Nucleus accumbens (tissue), 56 donors: Measurements from ENCODE around the gene PRXL2A.
A peak's percentile ranks its signal among the peaks of the same experiment; 100 is the strongest.
"Not testable (repeated sequence)": the region's sequence is repeated elsewhere in the genome, so short reads cannot be mapped to it uniquely, and the experiment has no call there.

Source experiments
- DNase-seq, 56 donors: peaks; one replicate each; lab custom pipeline; 2025; lab: John Stamatoyannopoulos, UW

The PRXL2A gene, protein sequence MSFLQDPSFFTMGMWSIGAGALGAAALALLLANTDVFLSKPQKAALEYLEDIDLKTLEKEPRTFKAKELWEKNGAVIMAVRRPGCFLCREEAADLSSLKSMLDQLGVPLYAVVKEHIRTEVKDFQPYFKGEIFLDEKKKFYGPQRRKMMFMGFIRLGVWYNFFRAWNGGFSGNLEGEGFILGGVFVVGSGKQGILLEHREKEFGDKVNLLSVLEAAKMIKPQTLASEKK

DNA sequence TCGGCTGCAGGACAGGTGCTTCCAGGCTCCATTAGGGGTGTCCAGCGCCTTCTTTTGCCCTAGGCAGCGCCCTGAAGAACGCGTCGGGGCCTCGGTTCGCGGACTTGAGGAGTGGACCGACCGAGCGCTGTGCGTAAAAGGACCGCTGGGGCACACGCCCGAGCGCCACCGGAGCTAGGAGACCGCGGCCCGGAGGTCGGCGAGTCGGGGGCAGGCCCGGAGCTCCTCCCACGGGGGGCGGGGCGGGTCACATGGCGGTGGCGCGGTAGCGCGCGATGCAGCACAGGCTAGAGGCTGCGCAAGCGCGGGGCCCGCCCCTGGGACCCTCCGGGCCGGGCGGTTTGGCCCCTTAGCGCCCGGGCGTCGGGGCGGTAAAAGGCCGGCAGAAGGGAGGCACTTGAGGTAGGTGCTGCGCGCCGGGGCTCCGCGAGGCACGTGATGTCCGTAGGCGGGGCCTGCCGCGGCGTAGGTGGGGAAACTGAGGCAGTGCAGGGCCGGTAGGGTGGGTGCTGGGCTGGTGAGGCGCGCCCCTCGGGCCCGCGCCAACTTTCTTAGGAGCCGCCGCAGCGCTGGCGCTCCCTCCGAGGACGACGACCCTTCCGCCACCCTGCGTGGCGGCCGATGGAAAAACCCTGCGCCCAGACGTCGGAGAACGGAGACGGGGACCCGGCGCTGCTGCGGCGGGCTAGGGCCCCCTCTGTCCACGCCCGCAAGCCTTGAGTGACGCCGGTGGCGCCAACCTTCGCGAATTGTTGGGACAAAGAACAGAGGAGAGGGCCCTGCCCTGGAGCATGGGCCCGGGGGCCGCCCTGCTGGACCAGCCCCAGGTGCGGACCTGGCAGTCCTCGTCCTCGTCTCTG, at the start of gene PRXL2A:
Gene PRXL2A (plus strand): TSS at position 310 of the 860 bp plus-strand sequence. CDS start 11,917 bp downstream, outside the sequence.
- DNase-seq, result peak in 53 of 56 donors; percentile 40 to 90 (median 72)

DNA sequence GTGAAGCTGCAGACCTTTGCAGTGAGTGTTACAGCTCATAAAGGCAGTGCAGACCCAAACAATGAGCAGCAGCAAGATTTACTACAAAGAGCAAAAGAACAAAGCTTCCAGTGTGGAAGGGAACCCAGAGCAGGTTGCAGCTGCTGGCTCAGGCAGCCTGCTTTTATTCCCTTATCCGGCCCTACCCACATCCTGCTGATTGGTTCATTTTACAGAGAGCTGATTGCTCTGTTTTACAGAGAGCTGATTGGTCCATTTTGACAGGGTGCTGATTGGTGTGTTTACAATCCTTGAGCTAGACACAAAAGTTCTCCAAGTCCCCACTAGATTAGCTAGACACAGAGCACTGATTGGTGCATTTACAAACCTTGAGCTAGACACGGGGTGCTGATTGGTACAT, 49.4 kb upstream of the PRXL2A start:
- not testable (repeated sequence) for DNase-seq

DNA sequence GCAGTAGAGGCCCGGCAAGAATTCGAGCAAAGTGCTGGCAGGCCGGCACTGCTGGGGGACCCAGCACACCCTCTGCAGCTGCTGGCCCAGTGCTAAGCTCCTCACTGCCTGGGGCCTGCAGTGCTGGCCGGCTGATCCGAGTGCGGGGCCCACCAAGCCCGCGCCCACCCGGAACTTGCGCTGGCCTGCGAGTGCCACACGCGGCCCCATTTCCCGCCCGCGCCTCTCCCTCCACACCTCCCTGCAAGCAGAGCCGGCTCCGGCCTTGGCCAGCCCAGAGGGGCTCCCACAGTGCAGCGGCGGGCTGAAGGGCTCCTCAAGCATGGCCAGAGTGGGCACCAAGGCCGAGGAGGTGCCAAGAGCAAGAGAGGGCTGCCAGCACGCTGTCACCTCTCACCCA, 48.7 kb upstream of the PRXL2A start:
- no peak for DNase-seq

DNA sequence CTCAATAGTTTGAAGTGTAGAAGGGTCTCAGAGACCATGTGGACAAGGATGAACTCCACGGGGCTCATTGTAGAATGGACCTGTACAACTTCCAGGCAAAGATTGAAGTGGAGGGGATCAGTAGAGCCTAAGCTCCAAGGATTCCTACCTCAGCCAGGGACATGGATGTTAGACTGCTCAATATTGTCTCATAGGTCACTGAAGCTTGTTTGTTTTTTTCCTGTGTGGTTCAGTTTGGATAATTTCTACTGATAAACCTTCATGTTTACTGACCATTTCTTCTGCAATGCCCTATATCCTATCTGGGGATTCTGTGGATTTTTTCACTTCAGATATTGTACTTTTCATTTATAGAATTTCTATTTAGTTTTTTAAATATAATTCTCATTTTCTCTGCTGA, 42.8 kb upstream of the PRXL2A start:
- DNase-seq, result no peak

DNA sequence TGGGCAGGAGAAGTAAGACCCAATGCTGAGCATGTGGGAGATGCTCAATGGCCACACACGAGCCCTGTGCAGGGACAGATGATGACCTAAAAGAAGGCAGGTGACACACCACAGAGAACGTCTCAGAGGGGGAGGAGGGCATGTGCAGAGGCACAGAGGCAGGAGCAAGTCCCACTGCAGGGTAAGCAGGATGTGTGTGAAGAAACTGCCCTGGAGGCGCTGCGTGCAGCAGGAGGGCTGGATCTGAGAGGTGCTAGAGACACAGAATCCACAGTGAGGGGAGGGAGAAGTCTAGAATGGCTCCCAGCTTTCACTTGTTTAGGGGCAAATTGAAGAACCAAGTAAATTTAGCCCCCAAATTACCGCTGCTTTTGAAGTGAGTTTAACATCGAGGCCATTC, 36.9 kb upstream of the PRXL2A start:
- no peak for DNase-seq

DNA sequence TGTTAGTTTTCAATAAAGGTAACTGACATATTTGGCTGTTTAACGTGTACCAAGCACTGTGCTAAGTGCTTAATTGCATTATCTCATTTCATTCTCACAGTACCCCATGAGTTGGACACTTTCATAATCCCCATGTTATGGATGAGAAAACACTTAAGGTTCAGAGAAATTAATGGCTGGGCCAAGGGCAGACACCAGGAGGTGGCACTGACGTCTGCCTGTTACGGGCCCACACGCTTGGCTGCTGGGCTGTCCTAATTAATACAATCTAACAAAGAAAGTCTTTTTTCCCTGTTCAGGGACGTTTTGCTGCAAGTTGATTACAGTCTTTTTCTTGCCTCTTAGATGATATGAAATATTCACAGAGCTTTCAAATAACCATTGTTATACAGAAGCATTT, 35.7 kb upstream of the PRXL2A start:
- DNase-seq, result peak in 6 of 56 donors; percentile 1 to 33 (median 18)

DNA sequence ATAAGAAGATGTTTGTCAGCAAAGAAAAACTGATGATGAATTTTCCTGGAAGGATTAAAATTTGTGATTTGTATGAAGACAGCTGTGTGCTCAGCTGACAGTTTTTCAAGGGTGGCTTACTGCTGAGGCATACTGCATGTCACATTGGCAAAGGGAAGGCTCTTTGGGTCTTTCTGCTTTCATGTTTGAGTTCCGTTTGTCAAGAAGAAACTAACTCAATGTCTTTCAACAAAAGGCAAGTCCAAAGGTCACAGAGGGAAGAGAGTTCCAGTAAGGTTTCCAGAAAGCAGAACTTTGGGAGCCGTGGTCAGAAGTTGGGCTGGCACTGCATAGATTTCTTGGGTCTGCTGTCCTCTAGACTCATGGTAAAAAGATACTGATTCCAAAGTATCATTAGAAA, 34.8 kb upstream of the PRXL2A start:
- no peak for DNase-seq

DNA sequence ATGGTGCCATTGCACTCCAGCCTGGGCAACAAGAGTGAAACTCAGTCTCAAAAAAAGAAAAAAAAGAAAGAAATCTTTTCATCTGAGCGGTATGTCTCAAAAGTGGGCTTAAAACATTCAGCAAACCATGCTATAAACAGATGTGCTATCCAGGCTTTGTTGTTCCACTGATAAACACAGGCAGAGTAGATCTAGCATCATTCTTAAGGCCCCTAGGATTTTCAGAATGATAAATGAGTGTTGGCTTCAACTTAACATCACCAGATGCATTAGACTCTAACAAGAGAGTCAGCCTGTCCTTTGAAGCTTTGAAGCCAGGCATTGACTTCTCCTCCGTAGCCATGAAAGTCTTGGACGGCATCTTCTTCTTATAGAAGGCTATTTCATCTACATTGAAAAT, 28.6 kb upstream of the PRXL2A start:
- DNase-seq, result no peak

DNA sequence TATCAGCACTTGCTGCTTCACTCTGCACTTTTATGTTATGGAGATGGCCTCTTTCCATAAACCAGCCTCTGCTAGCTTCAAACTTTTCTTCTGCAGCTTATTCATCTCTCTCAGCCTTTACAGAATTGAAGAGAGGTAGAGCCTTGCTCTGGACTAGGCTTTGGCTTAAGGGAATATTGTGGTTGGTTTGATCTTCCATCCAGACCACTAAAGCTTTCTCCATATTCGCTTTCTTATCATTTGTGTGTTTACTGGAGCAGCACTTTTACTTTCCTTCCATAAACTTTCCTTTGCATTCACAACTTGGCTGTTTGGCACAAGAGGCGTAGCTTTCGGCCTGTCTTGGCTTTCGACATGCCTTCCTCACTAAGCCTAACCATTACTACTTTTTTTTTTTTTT, 28.2 kb upstream of the PRXL2A start:
- DNase-seq, result no peak

DNA sequence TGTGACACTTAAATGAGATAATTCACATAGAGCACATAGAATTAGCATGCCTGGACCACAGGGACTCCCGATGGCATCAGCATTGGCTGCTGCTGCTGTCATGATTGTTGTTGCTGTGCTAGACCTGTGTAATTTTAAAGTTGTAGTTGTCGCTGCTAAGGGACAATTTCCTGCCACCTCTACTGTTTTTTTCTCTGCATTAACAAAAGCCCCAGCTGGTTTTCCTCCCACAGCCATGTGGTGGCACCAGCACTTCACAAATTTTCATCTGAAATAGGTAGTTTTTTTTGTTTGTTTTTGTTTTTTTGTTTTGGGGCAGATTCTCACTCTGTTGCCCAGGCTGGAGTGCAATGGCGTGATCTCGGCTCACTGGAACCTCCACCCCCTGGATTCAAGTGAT, 25.4 kb upstream of the PRXL2A start:
- DNase-seq, result peak in 11 of 56 donors; percentile 6 to 31 (median 14)

DNA sequence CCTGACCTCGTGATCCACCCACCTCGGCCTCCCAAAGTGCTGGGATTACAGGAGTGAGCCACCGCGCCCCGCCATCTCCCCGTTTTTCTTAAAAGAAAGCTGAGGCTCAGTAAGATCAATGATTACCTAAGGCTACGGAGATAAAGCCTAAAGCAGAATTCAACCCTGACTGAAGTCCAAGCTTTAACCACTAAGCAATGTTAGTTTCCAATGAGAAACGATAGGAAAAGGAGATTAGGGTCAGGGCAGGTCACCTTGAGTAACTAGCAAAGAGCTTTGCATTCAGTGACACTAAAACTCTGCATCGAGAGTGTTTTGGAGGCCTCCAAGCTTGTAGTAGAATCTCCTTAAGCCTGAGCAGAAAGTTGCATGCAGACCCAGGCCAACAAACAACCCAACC, 17.6 kb upstream of the PRXL2A start:
- DNase-seq, result no peak

DNA sequence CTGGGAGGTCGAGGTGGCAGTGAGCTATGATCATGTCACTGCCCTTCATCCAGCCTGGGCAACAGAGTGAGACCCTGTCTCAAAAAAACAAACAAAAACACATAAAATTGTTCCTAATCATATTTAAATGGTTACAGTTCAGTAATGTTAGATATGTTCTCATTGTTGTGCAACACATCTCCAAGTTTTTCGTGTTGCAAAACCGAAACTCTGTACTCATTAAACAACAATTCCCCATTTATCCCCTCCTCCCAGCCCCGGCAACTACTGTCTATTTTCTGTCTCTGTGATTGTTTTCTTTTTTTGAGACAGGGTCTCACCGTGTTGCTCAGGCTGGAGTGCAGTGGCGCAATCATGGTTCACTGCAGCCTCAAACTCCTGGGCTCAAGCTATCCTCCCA, 16.1 kb upstream of the PRXL2A start:
- no peak for DNase-seq

DNA sequence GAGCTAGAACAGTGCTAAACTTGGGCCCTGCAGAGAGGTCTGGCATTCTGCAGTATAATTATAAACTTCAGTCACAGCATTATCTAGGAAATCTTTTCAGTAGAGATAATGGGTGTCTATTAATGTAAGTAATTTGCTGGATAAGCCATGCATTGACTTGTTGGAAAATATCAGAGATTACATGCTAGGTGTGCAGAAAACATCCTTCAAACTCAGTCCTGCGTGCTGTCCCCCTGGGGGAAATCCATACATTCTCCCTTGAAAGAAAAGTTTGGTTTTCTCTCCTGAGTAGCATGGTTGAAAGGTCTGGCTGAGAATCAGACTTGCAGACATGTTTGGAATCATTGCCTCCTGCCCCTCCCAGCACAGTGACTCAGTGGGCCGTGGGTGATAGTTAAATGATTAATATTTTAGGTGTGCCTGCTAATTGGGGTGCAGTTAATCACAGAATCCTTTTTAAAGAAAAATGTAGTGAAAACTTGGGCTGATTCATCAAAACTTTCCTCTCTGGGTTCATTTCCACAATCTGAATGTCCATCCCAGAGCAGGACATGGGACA, 13.9 kb upstream of the PRXL2A start:
- DNase-seq, result peak in 1 of 56 donors; percentile 46

DNA sequence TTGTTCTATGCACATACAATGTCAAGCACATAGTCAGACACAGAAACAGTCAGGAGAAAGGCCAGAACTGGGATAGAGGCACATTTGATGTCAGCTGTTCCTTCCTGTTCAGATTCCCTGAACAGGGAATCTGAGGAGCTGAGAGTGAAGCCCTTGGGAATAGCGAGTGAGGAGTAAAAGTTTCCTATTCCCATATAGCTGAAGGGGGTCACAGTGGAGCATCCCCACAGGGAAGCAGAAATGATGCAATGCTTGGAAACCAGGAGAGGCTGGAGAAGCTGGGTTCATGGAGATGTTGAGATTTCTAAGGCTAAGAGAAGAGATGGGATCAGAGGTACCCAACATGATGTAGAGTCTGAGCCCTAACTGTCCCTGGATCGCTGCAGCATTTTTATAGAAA, 11.3 kb upstream of the PRXL2A start:
- DNase-seq, result no peak

DNA sequence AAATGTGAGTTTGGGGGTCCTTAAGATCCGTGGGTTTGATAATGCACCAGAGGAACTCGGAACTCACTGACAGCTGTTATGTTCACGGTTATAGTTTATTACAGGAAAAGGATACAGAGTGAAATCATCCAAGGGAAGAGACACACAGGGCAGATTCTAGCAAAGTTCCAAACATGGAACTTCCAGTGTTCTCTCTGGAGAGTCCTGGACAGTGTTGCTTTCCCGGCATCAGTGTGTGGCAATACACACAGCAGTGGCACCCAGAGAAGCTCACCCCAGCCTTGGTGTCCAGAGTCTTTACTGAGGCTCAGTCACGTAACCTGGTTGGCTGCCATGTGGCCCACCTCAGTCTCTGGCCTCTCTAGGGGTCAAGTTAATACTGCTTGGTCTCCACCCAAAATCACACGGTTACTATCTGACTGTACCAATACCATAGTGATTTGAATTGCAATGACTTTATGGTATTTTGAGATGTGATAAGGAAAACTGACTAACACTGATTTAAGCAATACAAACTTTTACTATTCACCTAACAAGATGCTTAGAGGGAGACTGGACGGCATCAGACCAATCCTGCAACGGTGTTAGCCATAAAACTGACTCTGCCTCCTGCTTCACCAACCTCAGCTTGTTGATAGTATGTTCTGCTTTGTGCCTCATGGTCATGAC, 8.1 kb upstream of the PRXL2A start:
- DNase-seq, result no peak

DNA sequence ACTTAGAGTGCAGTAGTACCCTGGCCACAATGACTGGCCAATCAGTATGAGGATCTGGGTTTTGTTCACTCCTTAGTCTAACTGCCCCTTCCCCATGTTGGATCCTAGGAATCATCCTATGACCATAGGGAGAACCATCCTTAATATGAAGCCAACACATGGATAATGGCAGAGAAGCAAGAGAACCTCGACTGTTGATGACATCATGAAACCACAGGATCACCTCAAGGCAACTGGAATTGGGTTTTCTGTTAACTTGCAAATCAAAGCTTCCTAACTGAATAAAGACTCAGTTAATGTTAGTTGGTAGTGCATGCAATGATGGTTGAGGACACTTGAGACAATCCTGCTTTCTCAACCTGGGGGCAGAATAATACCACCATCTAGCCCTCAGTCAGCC, 3.3 kb upstream of the PRXL2A start:
- DNase-seq, result no peak

DNA sequence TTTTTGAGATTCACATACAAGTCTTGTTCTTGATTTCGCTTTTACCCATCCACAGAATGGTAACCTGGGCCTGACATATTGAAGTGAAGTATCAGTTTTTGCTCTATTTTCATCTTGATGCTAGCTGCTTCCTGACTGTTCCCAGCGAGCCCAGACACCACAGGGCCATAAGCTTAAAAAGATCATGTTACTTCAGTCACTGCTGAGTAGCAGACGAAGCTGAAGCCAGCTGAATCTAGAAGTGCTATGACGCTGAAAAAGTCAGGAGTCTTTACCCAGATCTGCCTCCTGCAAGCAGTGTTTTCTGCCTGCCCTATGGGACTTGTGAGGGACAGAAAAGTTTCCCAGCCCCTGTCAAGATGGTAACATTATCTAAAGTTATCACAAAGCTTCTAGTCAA, 2.7 kb upstream of the PRXL2A start:
- DNase-seq, result peak in 1 of 56 donors; percentile 10

DNA sequence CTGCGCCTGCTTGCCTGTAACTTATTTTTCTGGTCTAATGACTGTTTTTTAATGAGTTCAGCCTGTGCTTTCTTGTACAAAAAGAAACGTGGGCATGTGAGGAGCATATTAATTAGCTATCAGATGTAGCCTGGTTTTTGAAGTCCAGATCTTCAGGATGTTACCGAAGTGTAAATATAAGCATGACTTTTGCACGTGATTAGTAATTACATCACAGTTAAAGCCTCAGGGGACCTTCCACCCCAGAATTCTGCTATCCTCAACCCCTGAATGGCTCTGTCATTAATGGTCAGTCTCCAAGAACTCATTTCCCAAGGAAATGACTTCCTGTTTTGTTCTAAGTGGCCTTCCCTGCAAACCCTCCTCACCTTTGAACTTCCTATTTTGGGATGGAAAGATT, 2.1 kb upstream of the PRXL2A start:
- DNase-seq, result peak in 1 of 56 donors; percentile 23

DNA sequence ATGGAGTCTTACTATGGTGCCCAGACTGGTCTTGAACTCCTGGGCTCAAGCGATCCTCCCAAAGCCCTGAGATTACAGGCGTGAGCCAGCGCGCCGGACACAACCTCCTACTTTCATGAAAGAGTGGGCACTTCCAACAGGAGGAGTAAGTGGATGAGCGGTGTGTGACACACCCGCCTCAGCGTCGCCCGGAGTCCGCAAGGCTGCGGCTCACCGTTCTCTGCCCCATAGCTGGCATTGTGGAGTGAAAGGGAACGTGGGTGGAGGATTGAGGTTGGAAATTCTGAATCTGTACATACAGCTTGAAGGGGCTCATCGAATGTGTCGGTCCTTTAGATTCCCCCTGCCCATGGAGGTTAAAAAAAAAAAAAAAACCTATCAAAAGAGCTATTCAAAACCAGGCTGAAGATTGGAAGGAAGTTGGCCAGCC, 524 bp upstream of the PRXL2A start:
- DNase-seq, result peak in 4 of 56 donors; percentile 29 to 62 (median 35)

DNA sequence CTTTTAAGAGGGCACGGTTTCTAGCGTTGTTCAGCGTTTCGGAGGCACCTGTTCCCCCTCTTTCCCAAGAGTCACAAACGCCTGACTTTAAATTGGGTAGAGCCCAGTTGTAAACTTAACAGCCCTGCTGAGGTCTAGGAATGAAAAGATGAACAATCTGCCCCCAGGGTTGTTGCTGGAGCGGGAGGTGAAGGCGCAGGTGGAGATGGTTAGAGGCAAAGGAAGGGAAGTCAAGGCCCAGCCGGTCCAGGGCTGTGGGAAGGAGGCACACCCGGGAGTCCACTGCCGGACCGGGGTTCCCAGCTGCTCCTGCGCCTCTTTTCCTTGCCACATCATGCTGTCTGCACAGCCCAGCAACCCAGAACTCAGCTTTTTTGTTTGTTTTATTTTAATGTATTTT, 770 bp downstream of the PRXL2A start:
- DNase-seq, result peak in 2 of 56 donors; percentile 25 to 36

DNA sequence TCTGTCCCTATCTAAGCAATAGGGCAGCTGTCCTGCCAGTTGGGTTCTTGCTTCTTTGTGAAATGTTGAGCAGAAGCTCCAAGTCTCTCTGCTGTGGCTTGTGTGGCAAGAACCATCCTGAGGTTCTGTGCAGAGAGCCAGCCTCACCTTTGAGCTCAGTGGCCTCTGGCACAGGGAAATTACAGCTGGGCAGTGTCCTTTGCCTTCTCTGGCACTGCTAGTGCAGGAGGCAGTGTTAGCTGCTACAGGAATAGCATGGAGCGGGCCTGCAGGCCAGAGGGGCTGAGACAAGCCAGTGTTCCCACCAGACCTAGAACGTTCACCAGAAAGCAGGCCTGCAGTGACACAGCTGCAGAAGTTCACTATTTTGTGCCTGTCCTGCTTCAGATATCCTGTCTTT, 1.8 kb downstream of the PRXL2A start:
- no peak for DNase-seq
